HEK293 (cell line): ENCODE measurements around the gene PSAT1.

Experiments
- CTCF ChIP-seq: fragments of 450-650 bp; formaldehyde crosslinking; IDR thresholded peaks from 2 replicates; pipeline ENCODE4 v1.5.1; 2016; ENCODE audit warnings: missing biosample characterization, missing genetic modification characterization
- YY1 ChIP-seq: fragments of 450-650 bp; formaldehyde crosslinking; IDR thresholded peaks from 2 replicates; pipeline ENCODE4 v1.5.1; 2018; ENCODE audit warnings: missing biosample characterization, missing genetic modification characterization
- ZNF2 ChIP-seq: fragments of 450-650 bp; formaldehyde crosslinking; IDR thresholded peaks from 2 replicates; pipeline ENCODE4 v1.5.1; 2016; ENCODE audit warnings: missing biosample characterization, missing genetic modification characterization
- ZNF266 ChIP-seq: fragments of 450-650 bp; formaldehyde crosslinking; IDR thresholded peaks from 2 replicates; pipeline ENCODE4 v1.5.1; 2016; ENCODE audit warnings: missing biosample characterization, missing genetic modification characterization, low read depth
- ZNF624 ChIP-seq: fragments of 450-650 bp; formaldehyde crosslinking; IDR thresholded peaks from 2 replicates; pipeline ENCODE4 v1.5.1; 2017; ENCODE audit warnings: missing biosample characterization, missing genetic modification characterization
- ZNF639 ChIP-seq: fragments of 450-650 bp; formaldehyde crosslinking; IDR thresholded peaks from 2 replicates; pipeline ENCODE4 v1.5.1; 2016; ENCODE audit warnings: missing biosample characterization, missing genetic modification characterization
- ZNF701 ChIP-seq: fragments of 450-650 bp; formaldehyde crosslinking; IDR thresholded peaks from 2 replicates; pipeline ENCODE4 v1.5.1; 2016; ENCODE audit warnings: missing biosample characterization, missing genetic modification characterization
- ZXDB ChIP-seq: fragments of 450-650 bp; formaldehyde crosslinking; IDR thresholded peaks from 2 replicates; pipeline ENCODE4 v1.5.1; 2016; ENCODE audit warnings: missing biosample characterization, missing genetic modification characterization
- TF ChIP-seq, protein P1 (sequence below): fragments of 450-650 bp; formaldehyde crosslinking; IDR thresholded peaks from 2 replicates; pipeline ENCODE4 v1.5.1; 2016; ENCODE audit warnings: missing biosample characterization, missing genetic modification characterization

- TF ChIP-seq CTCF (no peak), ZXDB (tag by site-specific recombination) (no peak), ZNF624 (no peak), YY1 (no peak), ZNF266 (tag by site-specific recombination) (no peak), ZNF701 (tag by site-specific recombination) (no peak), ZNF639 (no peak), ZNF2 (tag by site-specific recombination) (no peak)
- TF ChIP-seq, protein P1, sequence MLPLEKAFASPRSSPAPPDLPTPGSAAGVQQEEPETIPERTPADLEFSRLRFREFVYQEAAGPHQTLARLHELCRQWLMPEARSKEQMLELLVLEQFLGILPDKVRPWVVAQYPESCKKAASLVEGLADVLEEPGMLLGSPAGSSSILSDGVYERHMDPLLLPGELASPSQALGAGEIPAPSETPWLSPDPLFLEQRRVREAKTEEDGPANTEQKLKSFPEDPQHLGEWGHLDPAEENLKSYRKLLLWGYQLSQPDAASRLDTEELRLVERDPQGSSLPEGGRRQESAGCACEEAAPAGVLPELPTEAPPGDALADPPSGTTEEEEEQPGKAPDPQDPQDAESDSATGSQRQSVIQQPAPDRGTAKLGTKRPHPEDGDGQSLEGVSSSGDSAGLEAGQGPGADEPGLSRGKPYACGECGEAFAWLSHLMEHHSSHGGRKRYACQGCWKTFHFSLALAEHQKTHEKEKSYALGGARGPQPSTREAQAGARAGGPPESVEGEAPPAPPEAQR (tag by site-specific recombination), result no peak
These were observed 24.6 kb downstream of the PSAT1 start for GRCh38 chr9:78321505-78321904.
